Measurements from ENCODE around the gene R3HDML. TPM values are rescaled to one million over a fixed set of nuclear protein-coding genes. Genes with fewer than 3 reads are reported as not detected.

The R3HDML gene
- total and polyA plus RNA-seq, 2 of the 13 experiments (the other 11 are each of a cell fraction or from before 2014, with no cell fraction given) = not detected

GRCh38 chr20:44370639-44371218 is 33.9 kb downstream of the R3HDML start (continued):
- TF ChIP-seq LRRFIP1 (CRISPR knock-in tag; conservative IDR thresholded peaks at IDR 0.05) (no peak), THAP7 (CRISPR knock-in tag; IDR thresholded peaks at IDR 0.05) (no peak; the same call in 1 of the 2 replicates), ELK4 (CRISPR knock-in tag; IDR thresholded peaks at IDR 0.05; ENCODE audit: borderline replicate concordance) (no peak), E2F1 (CRISPR knock-in tag; IDR thresholded peaks at IDR 0.05) (no peak), KAT2B (IDR thresholded peaks at IDR 0.05; ENCODE audit: borderline replicate concordance, low read depth, low read length) (no peak), ESRRA (CRISPR knock-in tag; IDR thresholded peaks at IDR 0.05; ENCODE audit: low read depth) (no peak; the same call in 1 of the 2 replicates), ZNF282 (IDR thresholded peaks at IDR 0.05; ENCODE audit: partially characterized antibody) (no peak), SIX1 (CRISPR knock-in tag; IDR thresholded peaks at IDR 0.05; ENCODE audit: borderline replicate concordance) (peak; percentile 55; the same call in 1 of the 2 replicates), CC2D1A (CRISPR knock-in tag; IDR thresholded peaks at IDR 0.05) (no peak), NCOR1 (IDR thresholded peaks at IDR 0.05; ENCODE audit: borderline replicate concordance, low read length) (no peak), KLF12 (CRISPR knock-in tag; IDR thresholded peaks at IDR 0.05; ENCODE audit: borderline replicate concordance) (no peak)

Measured in HepG2 (cell line).